Endothelial cell of umbilical vein (primary cell): ENCODE results near the gene OSBPL5. TPM values are rescaled to one million over a fixed set of nuclear protein-coding genes. Genes with fewer than 3 reads are reported as not detected.

Experiments used
- BruUV-seq: library from RNA; stranded (reverse); fragments of 400-500 nt; replicated peaks from 2 replicates; lab custom pipeline; 2021; lab: Mats Ljungman, UMichigan
- CTCF ChIA-PET: fragments of 300-600, 350-600 bp; sonication (Branson Sonifier 250); formaldehyde crosslinking; loops from one replicate; lab custom pipeline; 2021; ENCODE audit warnings: antibody characterized with exemption, inconsistent platforms; lab: Charles Lee
- POLR2A ChIA-PET: fragments of 300-600, 350-600 bp; sonication (Branson Sonifier 250); formaldehyde crosslinking; loops from one replicate; lab custom pipeline; 2021; ENCODE audit warnings: antibody characterized with exemption, inconsistent platforms; lab: Charles Lee
- DNase-seq: peaks from one replicate; pipeline ENCODE4 v3.0.0-alpha.2; 2011; ENCODE audit warnings: low read depth, low spot score
- FAIRE-seq: peaks from 2 replicates; lab custom pipeline; 2011; peaks lifted over from hg19 to GRCh38; lab: Jason Lieb, UNC
- H2AFZ ChIP-seq: 2 replicates; pipeline ENCODE4 v1.6.0; 2012; ENCODE audit warnings: low read depth, low read length, control low read depth, inconsistent platforms
- H3K27ac ChIP-seq: 2 replicates; pipeline ENCODE4 v1.5.1; 2011; ENCODE audit warnings: low read depth, mild to moderate bottlenecking, control low read depth, low read length, moderate library complexity; ENCODE audit not compliant: insufficient read depth
- H3K27me3 ChIP-seq, 2 experiments: 2 replicates each; pipeline versions ENCODE4 v1.6.0 to v1.6.1; 2011; ENCODE audit warnings: low read length in 2 of 2, mixed read lengths in 1 of 2; ENCODE audit not compliant: control insufficient read depth in 2 of 2, insufficient read depth in 2 of 2
- H3K36me3 ChIP-seq, 2 experiments: 2 replicates in 1 of 2; 3 replicates in 1 of 2; pipeline ENCODE4 v1.5.1; 2011; ENCODE audit warnings: low read length in 2 of 2, mild to moderate bottlenecking in 1 of 2, moderate library complexity in 1 of 2; ENCODE audit not compliant: control insufficient read depth in 2 of 2, insufficient read depth in 2 of 2; ENCODE audit errors: extremely low read depth in 1 of 2
- H3K4me1 ChIP-seq: 3 replicates; pipeline ENCODE4 v1.5.1; 2011; ENCODE audit warnings: mild to moderate bottlenecking, low read length; ENCODE audit not compliant: control insufficient read depth, insufficient read depth; ENCODE audit errors: extremely low read depth
- H3K4me2 ChIP-seq: 2 replicates; pipeline ENCODE4 v1.6.1; 2011; ENCODE audit warnings: low read length, control low read depth, mixed read lengths; ENCODE audit not compliant: insufficient read depth
- H3K4me3 ChIP-seq, 3 experiments: fragments of 200-600 bp in 1 of 3; sonication (generic), shearing (Covaris generic) in 1 of 3; replicated peaks in 1 of 3; 2 replicates each; pipeline ENCODE4 v1.5.1; 2011 to 2016; ENCODE audit warnings: control low read depth in 3 of 3, low read length in 3 of 3, mild to moderate bottlenecking in 2 of 3, inconsistent platforms in 1 of 3, low read depth in 1 of 3, moderate library complexity in 1 of 3; ENCODE audit not compliant: insufficient read depth in 1 of 3
- H3K79me2 ChIP-seq: 2 replicates; pipeline ENCODE4 v1.6.0; 2012; ENCODE audit warnings: low read length, inconsistent platforms; ENCODE audit not compliant: control insufficient read depth, insufficient read depth
- H3K9ac ChIP-seq: replicated peaks from 2 replicates; pipeline ENCODE3; 2011; ENCODE audit warnings: low read length, control low read depth; ENCODE audit not compliant: insufficient read depth; ENCODE audit errors: extremely low read depth
- H3K9me1 ChIP-seq: replicated peaks from 3 replicates; pipeline ENCODE4 v1.6.0; 2011; ENCODE audit warnings: mild to moderate bottlenecking, low read length; ENCODE audit not compliant: control insufficient read depth, insufficient read depth; ENCODE audit errors: extremely low read depth
- H3K9me3 ChIP-seq: replicated peaks from 2 replicates; pipeline ENCODE4 v1.5.1; 2012; ENCODE audit warnings: low read length, inconsistent platforms; ENCODE audit not compliant: control insufficient read depth, insufficient read depth
- H4K20me1 ChIP-seq: replicated peaks from 2 replicates; pipeline ENCODE3; 2011; ENCODE audit warnings: mild to moderate bottlenecking, low read length; ENCODE audit not compliant: control insufficient read depth, insufficient read depth; ENCODE audit errors: extremely low read depth
- CTCF ChIP-seq, 2 donors: IDR thresholded peaks; 1 replicate in 1 of 2; 2 replicates in 1 of 2; pipeline ENCODE4 v1.5.1; 2011; ENCODE audit warnings: low read length in 2 of 2, mild to moderate bottlenecking in 2 of 2, moderate library complexity in 2 of 2, control low read depth in 1 of 2, inconsistent platforms in 1 of 2, low read depth in 1 of 2; ENCODE audit not compliant: insufficient read depth in 1 of 2; ENCODE audit errors: extremely low read depth in 1 of 2
- EZH2 ChIP-seq: IDR thresholded peaks from 2 replicates; pipeline ENCODE4 v1.6.1; 2012; ENCODE audit warnings: borderline replicate concordance, low read depth, mild to moderate bottlenecking, moderate library complexity, low read length, inconsistent platforms; ENCODE audit not compliant: severe bottlenecking
- FOS ChIP-seq: IDR thresholded peaks from 2 replicates; pipeline ENCODE4 v1.6.1; 2011; ENCODE audit warnings: mild to moderate bottlenecking, low read length, moderate library complexity, borderline replicate concordance; ENCODE audit not compliant: insufficient read depth
- GATA2 ChIP-seq: IDR thresholded peaks from 2 replicates; pipeline ENCODE4 v1.7.0; 2011; ENCODE audit warnings: low read depth, mild to moderate bottlenecking, moderate library complexity, mixed read lengths, low read length; ENCODE audit not compliant: insufficient read length, insufficient read depth
- MYC ChIP-seq: IDR thresholded peaks from one replicate; pipeline ENCODE4 v1.6.1; 2011; ENCODE audit warnings: mild to moderate bottlenecking, low read depth, low read length
- POLR2A ChIP-seq: IDR thresholded peaks from 2 replicates; pipeline ENCODE4 v1.6.1; 2012; ENCODE audit warnings: low read depth, mild to moderate bottlenecking, control low read depth, low read length
- POLR2AphosphoS5 ChIP-seq: IDR thresholded peaks from 2 replicates; pipeline ENCODE4 v1.6.1; 2012; ENCODE audit warnings: low read depth, mild to moderate bottlenecking, control low read depth, low read length, moderate library complexity; ENCODE audit not compliant: insufficient read depth
- dilution Hi-C: fragments of 300-500 bp; cut with MboI; formaldehyde crosslinking; loops from one replicate; pipeline ENCODE4 v1.15.0; 2019; ENCODE audit warnings: low sequenced_read_pairs; ENCODE audit not compliant: extremely low pct_ligation_motif_present
- intact Hi-C: fragments of 100-400 bp; cut with micrococcal nuclease; formaldehyde crosslinking; loops from one replicate; pipeline ENCODE4 v1.10.0; 2022
- polyA plus RNA-seq, 4 experiments: library from polyadenylated mRNA; depleted of rRNA in 3 of 4; stranded (reverse) in 3 of 4; unstranded in 1 of 4; fragments of >200 nt; gene quantifications; 2 replicates each; pipeline versions ENCODE4 v1.2.1 to v1.2.3, GENCODE V29; 2011 to 2012; ENCODE audit warnings: missing spikeins in 1 of 4
- total RNA-seq: library from RNA; stranded (reverse); gene quantifications from 2 replicates; pipeline ENCODE4 v1.2.3, GENCODE V29; 2021

OSBPL5 gene
- total and polyA plus RNA-seq, 2 donors (not counting 3 experiments of a cell fraction or from before 2014, with no cell fraction given), result 8.7 to 37.7 TPM

- no peaks in the 10 kb centered on the region for H4K20me1 ChIP-seq
- peaks cover 4% of the 10 kb centered on the region for H3K4me1 ChIP-seq
- ChIA-PET CTCF (interaction anchor here (1.0 to 1.9 kb wide), 3 partner anchors 11 to 53 kb away, joined by 3 to 7 read pairs (median 3); no protein-coding TSS in a partner anchor), POLR2A (no interaction called here)
- TF ChIP-seq GATA2 (no peak), CTCF (IDR thresholded peaks at IDR 0.05; ENCODE audit: extremely low read depth in 1 of 2, insufficient read depth in 1 of 2, low read depth in 1 of 2, low read length in 2 of 2) (no peak), POLR2A (no peak), EZH2 (no peak), POLR2AphosphoS5 (no peak), MYC (no peak), FOS (no peak)
- no peaks in the 10 kb centered on the region for H3K79me2 ChIP-seq
- no peak overlapping the region for H3K9ac ChIP-seq
- DNase-seq (no peak), FAIRE-seq (no peak)
- H3K27ac ChIP-seq, result no peak overlapping the region
- BruUV-seq, result no TSS peak
- intact Hi-C loops, result no loop called here
- H3K4me2 ChIP-seq, result no peak overlapping the region
- H3K36me3 ChIP-seq, result no peaks in the 10 kb centered on the region
- no peak overlapping the region for H2AFZ ChIP-seq
- H3K9me1 ChIP-seq, result no peaks in the 10 kb centered on the region
- H3K4me3 ChIP-seq, result no peak overlapping the region
- H3K9me3 ChIP-seq, result no peaks in the 10 kb centered on the region
- no peaks in the 10 kb centered on the region for H3K27me3 ChIP-seq
- dilution Hi-C loops, result no loop called here
Observed at GRCh38 chr11:3102641-3102921, 62.5 kb downstream of the OSBPL5 start.
